ENCODE results near the gene GPR162.

The GPR162 gene

GRCh38 chr12:6837370-6838060 lies 15.9 kb downstream of the GPR162 start:
- no peak for DNase-seq

- DNase-seq, result no peak
Measured at GRCh38 chr12:6838854-6839253, 17.2 kb downstream of the GPR162 start.

GRCh38 chr12:6839482-6840201 lies 18.0 kb downstream of the GPR162 start:
- DNase-seq, result peak; percentile 14

GRCh38 chr12:6840330-6840729 lies 18.7 kb downstream of the GPR162 start:
- DNase-seq, result no peak

GRCh38 chr12:6840761-6841515 lies 19.3 kb downstream of the GPR162 start, which contains the start of gene GNB3:
TSS of gene GNB3 (plus strand) at chr12:6840925. CDS start at chr12:6841288, 363 bp downstream.
- no peak for DNase-seq

GRCh38 chr12:6842075-6842474 lies 20.5 kb downstream of the GPR162 start:
- no peak for DNase-seq

- DNase-seq, result no peak
Measured at GRCh38 chr12:6843118-6843902, 21.7 kb downstream of the GPR162 start.

GRCh38 chr12:6845395-6845794 lies 23.8 kb downstream of the GPR162 start:
- no peak for DNase-seq

GRCh38 chr12:6846316-6846869 lies 24.8 kb downstream of the GPR162 start:
- DNase-seq, result no peak

- DNase-seq, result no peak
Measured at GRCh38 chr12:6847676-6848075, 26.1 kb downstream of the GPR162 start.

- no peak for DNase-seq
Measured at GRCh38 chr12:6849427-6849826, 27.8 kb downstream of the GPR162 start.

GRCh38 chr12:6849976-6850560 lies 28.4 kb downstream of the GPR162 start:
- no peak for DNase-seq

- DNase-seq, result no peak
Measured at GRCh38 chr12:6850796-6851152, 29.2 kb downstream of the GPR162 start.

GRCh38 chr12:6851153-6851920 lies 29.7 kb downstream of the GPR162 start, which contains the start of gene CDCA3:
TSS of gene CDCA3 (minus strand) at chr12:6851286. CDS start at chr12:6850952, 334 bp downstream.
- peak; percentile 97 for DNase-seq

- peak; percentile 98 for DNase-seq
Measured at GRCh38 chr12:6851921-6852650, 30.5 kb downstream of the GPR162 start, which contains the start of gene USP5. TSS of gene USP5 (plus strand) at chr12:6852150. CDS start at chr12:6852180, 30 bp downstream.

GRCh38 chr12:6852651-6853354 lies 31.2 kb downstream of the GPR162 start:
- peak; percentile 24 for DNase-seq

- no peak for DNase-seq
Measured at GRCh38 chr12:6853626-6854025, 32.0 kb downstream of the GPR162 start.

- DNase-seq, result no peak
Measured at GRCh38 chr12:6854036-6854435, 32.4 kb downstream of the GPR162 start.

GRCh38 chr12:6855322-6855721 lies 33.7 kb downstream of the GPR162 start:
- no peak for DNase-seq

- no peak for DNase-seq
Measured at GRCh38 chr12:6858799-6859198, 37.2 kb downstream of the GPR162 start.
